ENCODE results near the gene MFSD6L.

DNA sequence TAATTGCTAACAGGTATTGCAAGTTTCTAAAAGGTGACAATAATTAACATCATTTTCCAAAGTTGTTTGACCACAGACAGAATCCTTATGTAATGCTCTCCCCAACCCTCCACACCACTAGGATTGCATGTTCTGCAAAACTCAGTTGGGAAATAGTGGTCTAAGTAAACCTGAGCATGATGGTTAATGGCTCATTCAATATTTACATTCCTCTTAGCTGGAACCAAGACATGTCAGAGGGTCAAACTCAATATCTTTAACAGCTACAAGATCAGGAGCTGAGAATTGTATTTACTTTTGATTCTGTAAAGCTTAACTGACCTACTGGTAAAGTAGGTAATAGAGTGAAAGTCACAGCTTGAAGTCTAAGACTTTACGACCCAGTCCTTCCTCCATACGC is 10.2 kb downstream of the MFSD6L start:
- TF ChIP-seq, protein P1, sequence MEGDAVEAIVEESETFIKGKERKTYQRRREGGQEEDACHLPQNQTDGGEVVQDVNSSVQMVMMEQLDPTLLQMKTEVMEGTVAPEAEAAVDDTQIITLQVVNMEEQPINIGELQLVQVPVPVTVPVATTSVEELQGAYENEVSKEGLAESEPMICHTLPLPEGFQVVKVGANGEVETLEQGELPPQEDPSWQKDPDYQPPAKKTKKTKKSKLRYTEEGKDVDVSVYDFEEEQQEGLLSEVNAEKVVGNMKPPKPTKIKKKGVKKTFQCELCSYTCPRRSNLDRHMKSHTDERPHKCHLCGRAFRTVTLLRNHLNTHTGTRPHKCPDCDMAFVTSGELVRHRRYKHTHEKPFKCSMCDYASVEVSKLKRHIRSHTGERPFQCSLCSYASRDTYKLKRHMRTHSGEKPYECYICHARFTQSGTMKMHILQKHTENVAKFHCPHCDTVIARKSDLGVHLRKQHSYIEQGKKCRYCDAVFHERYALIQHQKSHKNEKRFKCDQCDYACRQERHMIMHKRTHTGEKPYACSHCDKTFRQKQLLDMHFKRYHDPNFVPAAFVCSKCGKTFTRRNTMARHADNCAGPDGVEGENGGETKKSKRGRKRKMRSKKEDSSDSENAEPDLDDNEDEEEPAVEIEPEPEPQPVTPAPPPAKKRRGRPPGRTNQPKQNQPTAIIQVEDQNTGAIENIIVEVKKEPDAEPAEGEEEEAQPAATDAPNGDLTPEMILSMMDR (conservative IDR thresholded peaks at IDR 0.05; ENCODE audit: low read length), result no peak
- no peak for TF ChIP-seq EZH2phosphoT487 (IDR thresholded peaks at IDR 0.05; ENCODE audit: borderline replicate concordance)

Data from Loucy (cell line).